WTC11 (cell line): Measurements from ENCODE around the gene MAP6D1. TPM values are rescaled to one million over a fixed set of nuclear protein-coding genes. Genes with fewer than 3 reads are reported as not detected.

Source experiments
- ATAC-seq: fragments of 200-7000 bp; cut with Tn5 transposase; 2 replicates; pipeline ENCODE4 v1.10.0; 2021; ENCODE audit warnings: mild to moderate bottlenecking, moderate library complexity
- CTCF ChIA-PET: fragments of 300-600 bp; sonication (Branson Sonifier 250); formaldehyde crosslinking; loops from one replicate; lab custom pipeline; 2021; ENCODE audit warnings: antibody characterized with exemption; lab: Charles Lee
- POLR2A ChIA-PET: fragments of 350-600 bp; sonication (Branson Sonifier 250); formaldehyde crosslinking; loops from one replicate; lab custom pipeline; 2021; ENCODE audit warnings: antibody characterized with exemption; lab: Charles Lee
- DNase-seq: peaks from one replicate; pipeline ENCODE4 v3.0.0; 2021; ENCODE audit warnings: low spot score
- H3K27ac Mint-ChIP-seq: 2 replicates; pipeline ENCODE4 v1.8.0; 2021; ENCODE audit warnings: mixed read lengths
- H3K27me3 Mint-ChIP-seq: 2 replicates; pipeline ENCODE4 v1.8.0; 2021; ENCODE audit warnings: low read depth, mild to moderate bottlenecking, moderate library complexity, mixed read lengths
- H3K36me3 Mint-ChIP-seq: 2 replicates; pipeline ENCODE4 v1.8.0; 2021; ENCODE audit warnings: mixed read lengths
- H3K4me1 Mint-ChIP-seq: 2 replicates; pipeline ENCODE4 v1.8.0; 2022; ENCODE audit warnings: mixed read lengths
- H3K4me3 Mint-ChIP-seq: 2 replicates; pipeline ENCODE4 v1.8.0; 2021; ENCODE audit warnings: mild to moderate bottlenecking, moderate library complexity, mixed read lengths
- H3K9me3 Mint-ChIP-seq: 2 replicates; pipeline ENCODE4 v1.8.0; 2021; ENCODE audit warnings: mixed read lengths
- CBFB ChIP-seq: sonication (generic); formaldehyde crosslinking; IDR thresholded peaks from 2 replicates; pipeline ENCODE4 v1.8.1; 2022; ENCODE audit warnings: mild to moderate bottlenecking, low read depth, missing genetic modification reagents
- EMX1 ChIP-seq: fragments of 250-450 bp; sonication (Bioruptor Pico); IDR thresholded peaks from 2 replicates; pipeline ENCODE4 v1.8.0; 2021; ENCODE audit warnings: mild to moderate bottlenecking
- HMGA2 ChIP-seq: fragments of 250-450 bp; sonication (Bioruptor Pico); IDR thresholded peaks from 2 replicates; pipeline ENCODE4 v1.4.0; 2021; ENCODE audit warnings: mild to moderate bottlenecking, moderate library complexity
- NFYB ChIP-seq: sonication (generic); formaldehyde crosslinking; conservative IDR thresholded peaks from 2 replicates; pipeline ENCODE4 v1.8.0; 2022; ENCODE audit warnings: low read depth, missing genetic modification reagents
- NR2C2 ChIP-seq: sonication (generic); formaldehyde crosslinking; IDR thresholded peaks from 2 replicates; pipeline ENCODE4 v1.8.0; 2022; ENCODE audit warnings: mild to moderate bottlenecking, missing genetic modification reagents
- NR3C1 ChIP-seq: sonication (generic); formaldehyde crosslinking; conservative IDR thresholded peaks from 2 replicates; pipeline ENCODE4 v1.8.1; 2023; ENCODE audit warnings: low read depth, mild to moderate bottlenecking, missing genetic modification reagents
- OVOL2 ChIP-seq: fragments of 250-450 bp; sonication (Bioruptor Pico); IDR thresholded peaks from 2 replicates; pipeline ENCODE4 v1.9.0; 2021; ENCODE audit warnings: mild to moderate bottlenecking, borderline replicate concordance
- SOX15 ChIP-seq: fragments of 250-450 bp; sonication (Bioruptor Pico); IDR thresholded peaks from 2 replicates; pipeline ENCODE4 v1.9.0; 2021; ENCODE audit warnings: mild to moderate bottlenecking
- ZNF138 ChIP-seq: sonication (generic); formaldehyde crosslinking; conservative IDR thresholded peaks from 2 replicates; pipeline ENCODE4 v1.8.1; 2022; ENCODE audit warnings: mild to moderate bottlenecking, moderate library complexity, missing genetic modification reagents
- total RNA-seq: library from RNA; stranded (reverse); gene quantifications from 3 replicates; pipeline ENCODE4 v1.2.3, GENCODE V29; 2021
- TF ChIP-seq, protein P1 (sequence below): sonication (generic); formaldehyde crosslinking; IDR thresholded peaks from 2 replicates; pipeline ENCODE4 v1.8.1; 2022; ENCODE audit warnings: missing genetic modification reagents, borderline replicate concordance
- TF ChIP-seq, protein P2 (sequence below): sonication (generic); formaldehyde crosslinking; IDR thresholded peaks from 2 replicates; pipeline ENCODE4 v1.8.1; 2023; ENCODE audit warnings: mild to moderate bottlenecking, missing genetic modification reagents, moderate library complexity
- TF ChIP-seq, protein P3 (sequence below): fragments of 250-450 bp; sonication (Bioruptor Pico); IDR thresholded peaks from 2 replicates; pipeline ENCODE4 v2.1.2; 2022; ENCODE audit warnings: mild to moderate bottlenecking, moderate library complexity
- TF ChIP-seq, protein P4 (sequence below): sonication (generic); formaldehyde crosslinking; IDR thresholded peaks from 2 replicates; pipeline ENCODE4 v1.8.0; 2022; ENCODE audit warnings: mild to moderate bottlenecking, missing genetic modification reagents
- TF ChIP-seq, protein P5 (sequence below): sonication (generic); formaldehyde crosslinking; IDR thresholded peaks from 2 replicates; pipeline ENCODE4 v1.8.1; 2022; ENCODE audit warnings: low read depth, missing genetic modification reagents, borderline replicate concordance
- TF ChIP-seq, protein P6 (sequence below): sonication (generic); formaldehyde crosslinking; IDR thresholded peaks from 2 replicates; pipeline ENCODE4 v1.8.0; 2023; ENCODE audit warnings: missing genetic modification reagents, mild to moderate bottlenecking, borderline replicate concordance
- TF ChIP-seq, protein P7 (sequence below): sonication (generic); formaldehyde crosslinking; IDR thresholded peaks from 2 replicates; pipeline ENCODE4 v1.8.1; 2022; ENCODE audit warnings: mild to moderate bottlenecking, missing genetic modification reagents, moderate library complexity, borderline replicate concordance

Gene MAP6D1
- total RNA-seq, 1 experiment from 2014 or later: 6.3 TPM

DNA sequence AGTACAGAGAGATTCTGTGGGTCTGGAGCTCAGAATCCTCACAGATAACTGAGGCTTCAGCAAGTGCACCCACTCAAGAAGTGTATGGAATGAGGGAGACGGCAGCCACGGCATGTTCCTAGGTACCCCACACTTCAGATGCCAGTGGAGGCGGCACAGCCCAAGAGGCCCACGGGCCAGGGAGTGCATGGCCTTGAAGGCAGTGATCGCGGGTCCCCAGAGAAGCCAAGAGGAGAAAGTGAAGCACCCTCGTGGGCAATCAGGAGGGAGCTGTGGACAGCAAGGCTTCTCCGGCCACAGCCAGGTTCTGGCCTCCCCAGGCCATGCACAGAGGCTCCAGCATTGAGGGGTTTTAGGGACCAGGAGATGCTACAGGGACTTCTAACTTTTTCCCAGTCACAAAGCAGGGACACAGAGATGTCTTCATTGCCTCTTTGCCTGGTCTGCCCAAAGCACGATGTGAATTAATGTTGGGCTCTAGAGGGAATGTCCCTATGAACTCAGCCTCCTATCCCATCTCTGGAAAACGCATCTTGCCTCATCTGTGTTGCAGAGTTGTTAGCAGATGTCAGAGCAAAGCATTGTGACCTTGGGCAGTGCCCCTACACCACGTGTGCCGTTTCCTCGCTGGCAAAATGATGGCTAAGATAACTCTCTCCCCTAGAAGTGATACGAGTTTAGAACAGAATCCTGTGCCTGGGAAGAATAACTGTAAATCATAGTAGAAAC, 2.6 kb upstream of the MAP6D1 start:
- Mint-ChIP-seq H3K27me3 (peaks cover 9% of the 10 kb centered on the region), H3K36me3 (peaks cover 5% of the 10 kb centered on the region), H3K27ac (no peak overlapping the region), H3K4me1 (peaks cover 22% of the 10 kb centered on the region), H3K9me3 (no peaks in the 10 kb centered on the region), H3K4me3 (no peak overlapping the region)
- DNase-seq: peak; percentile 5
- ChIA-PET POLR2A (no interaction called here), CTCF (no interaction called here)
- no peak for ATAC-seq
- TF ChIP-seq, protein P1, sequence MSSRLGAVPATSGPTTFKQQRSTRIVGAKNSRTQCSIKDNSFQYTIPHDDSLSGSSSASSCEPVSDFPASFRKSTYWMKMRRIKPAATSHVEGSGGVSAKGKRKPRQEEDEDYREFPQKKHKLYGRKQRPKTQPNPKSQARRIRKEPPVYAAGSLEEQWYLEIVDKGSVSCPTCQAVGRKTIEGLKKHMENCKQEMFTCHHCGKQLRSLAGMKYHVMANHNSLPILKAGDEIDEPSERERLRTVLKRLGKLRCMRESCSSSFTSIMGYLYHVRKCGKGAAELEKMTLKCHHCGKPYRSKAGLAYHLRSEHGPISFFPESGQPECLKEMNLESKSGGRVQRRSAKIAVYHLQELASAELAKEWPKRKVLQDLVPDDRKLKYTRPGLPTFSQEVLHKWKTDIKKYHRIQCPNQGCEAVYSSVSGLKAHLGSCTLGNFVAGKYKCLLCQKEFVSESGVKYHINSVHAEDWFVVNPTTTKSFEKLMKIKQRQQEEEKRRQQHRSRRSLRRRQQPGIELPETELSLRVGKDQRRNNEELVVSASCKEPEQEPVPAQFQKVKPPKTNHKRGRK (CRISPR knock-in tag): no peak
- no peak for TF ChIP-seq CBFB (CRISPR knock-in tag)
- no peak for TF ChIP-seq SOX15
- TF ChIP-seq, protein P2, sequence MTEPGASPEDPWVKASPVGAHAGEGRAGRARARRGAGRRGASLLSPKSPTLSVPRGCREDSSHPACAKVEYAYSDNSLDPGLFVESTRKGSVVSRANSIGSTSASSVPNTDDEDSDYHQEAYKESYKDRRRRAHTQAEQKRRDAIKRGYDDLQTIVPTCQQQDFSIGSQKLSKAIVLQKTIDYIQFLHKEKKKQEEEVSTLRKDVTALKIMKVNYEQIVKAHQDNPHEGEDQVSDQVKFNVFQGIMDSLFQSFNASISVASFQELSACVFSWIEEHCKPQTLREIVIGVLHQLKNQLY (CRISPR knock-in tag): no peak
- TF ChIP-seq ZNF138 (CRISPR knock-in tag): no peak
- no peak for TF ChIP-seq NFYB (CRISPR knock-in tag)
- no peak for TF ChIP-seq EMX1 (CRISPR knock-in tag)
- no peak for TF ChIP-seq HMGA2 (CRISPR knock-in tag)
- no peak for TF ChIP-seq NR2C2 (CRISPR knock-in tag)
- TF ChIP-seq, protein P3, sequence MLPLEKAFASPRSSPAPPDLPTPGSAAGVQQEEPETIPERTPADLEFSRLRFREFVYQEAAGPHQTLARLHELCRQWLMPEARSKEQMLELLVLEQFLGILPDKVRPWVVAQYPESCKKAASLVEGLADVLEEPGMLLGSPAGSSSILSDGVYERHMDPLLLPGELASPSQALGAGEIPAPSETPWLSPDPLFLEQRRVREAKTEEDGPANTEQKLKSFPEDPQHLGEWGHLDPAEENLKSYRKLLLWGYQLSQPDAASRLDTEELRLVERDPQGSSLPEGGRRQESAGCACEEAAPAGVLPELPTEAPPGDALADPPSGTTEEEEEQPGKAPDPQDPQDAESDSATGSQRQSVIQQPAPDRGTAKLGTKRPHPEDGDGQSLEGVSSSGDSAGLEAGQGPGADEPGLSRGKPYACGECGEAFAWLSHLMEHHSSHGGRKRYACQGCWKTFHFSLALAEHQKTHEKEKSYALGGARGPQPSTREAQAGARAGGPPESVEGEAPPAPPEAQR (CRISPR knock-in tag): no peak
- TF ChIP-seq NR3C1: no peak
- TF ChIP-seq, protein P4, sequence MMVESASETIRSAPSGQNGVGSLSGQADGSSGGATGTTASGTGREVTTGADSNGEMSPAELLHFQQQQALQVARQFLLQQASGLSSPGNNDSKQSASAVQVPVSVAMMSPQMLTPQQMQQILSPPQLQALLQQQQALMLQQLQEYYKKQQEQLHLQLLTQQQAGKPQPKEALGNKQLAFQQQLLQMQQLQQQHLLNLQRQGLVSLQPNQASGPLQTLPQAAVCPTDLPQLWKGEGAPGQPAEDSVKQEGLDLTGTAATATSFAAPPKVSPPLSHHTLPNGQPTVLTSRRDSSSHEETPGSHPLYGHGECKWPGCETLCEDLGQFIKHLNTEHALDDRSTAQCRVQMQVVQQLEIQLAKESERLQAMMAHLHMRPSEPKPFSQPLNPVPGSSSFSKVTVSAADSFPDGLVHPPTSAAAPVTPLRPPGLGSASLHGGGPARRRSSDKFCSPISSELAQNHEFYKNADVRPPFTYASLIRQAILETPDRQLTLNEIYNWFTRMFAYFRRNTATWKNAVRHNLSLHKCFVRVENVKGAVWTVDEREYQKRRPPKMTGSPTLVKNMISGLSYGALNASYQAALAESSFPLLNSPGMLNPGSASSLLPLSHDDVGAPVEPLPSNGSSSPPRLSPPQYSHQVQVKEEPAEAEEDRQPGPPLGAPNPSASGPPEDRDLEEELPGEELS: no peak
- TF ChIP-seq, protein P5, sequence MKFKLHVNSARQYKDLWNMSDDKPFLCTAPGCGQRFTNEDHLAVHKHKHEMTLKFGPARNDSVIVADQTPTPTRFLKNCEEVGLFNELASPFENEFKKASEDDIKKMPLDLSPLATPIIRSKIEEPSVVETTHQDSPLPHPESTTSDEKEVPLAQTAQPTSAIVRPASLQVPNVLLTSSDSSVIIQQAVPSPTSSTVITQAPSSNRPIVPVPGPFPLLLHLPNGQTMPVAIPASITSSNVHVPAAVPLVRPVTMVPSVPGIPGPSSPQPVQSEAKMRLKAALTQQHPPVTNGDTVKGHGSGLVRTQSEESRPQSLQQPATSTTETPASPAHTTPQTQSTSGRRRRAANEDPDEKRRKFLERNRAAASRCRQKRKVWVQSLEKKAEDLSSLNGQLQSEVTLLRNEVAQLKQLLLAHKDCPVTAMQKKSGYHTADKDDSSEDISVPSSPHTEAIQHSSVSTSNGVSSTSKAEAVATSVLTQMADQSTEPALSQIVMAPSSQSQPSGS (CRISPR knock-in tag): no peak
- TF ChIP-seq, protein P6, sequence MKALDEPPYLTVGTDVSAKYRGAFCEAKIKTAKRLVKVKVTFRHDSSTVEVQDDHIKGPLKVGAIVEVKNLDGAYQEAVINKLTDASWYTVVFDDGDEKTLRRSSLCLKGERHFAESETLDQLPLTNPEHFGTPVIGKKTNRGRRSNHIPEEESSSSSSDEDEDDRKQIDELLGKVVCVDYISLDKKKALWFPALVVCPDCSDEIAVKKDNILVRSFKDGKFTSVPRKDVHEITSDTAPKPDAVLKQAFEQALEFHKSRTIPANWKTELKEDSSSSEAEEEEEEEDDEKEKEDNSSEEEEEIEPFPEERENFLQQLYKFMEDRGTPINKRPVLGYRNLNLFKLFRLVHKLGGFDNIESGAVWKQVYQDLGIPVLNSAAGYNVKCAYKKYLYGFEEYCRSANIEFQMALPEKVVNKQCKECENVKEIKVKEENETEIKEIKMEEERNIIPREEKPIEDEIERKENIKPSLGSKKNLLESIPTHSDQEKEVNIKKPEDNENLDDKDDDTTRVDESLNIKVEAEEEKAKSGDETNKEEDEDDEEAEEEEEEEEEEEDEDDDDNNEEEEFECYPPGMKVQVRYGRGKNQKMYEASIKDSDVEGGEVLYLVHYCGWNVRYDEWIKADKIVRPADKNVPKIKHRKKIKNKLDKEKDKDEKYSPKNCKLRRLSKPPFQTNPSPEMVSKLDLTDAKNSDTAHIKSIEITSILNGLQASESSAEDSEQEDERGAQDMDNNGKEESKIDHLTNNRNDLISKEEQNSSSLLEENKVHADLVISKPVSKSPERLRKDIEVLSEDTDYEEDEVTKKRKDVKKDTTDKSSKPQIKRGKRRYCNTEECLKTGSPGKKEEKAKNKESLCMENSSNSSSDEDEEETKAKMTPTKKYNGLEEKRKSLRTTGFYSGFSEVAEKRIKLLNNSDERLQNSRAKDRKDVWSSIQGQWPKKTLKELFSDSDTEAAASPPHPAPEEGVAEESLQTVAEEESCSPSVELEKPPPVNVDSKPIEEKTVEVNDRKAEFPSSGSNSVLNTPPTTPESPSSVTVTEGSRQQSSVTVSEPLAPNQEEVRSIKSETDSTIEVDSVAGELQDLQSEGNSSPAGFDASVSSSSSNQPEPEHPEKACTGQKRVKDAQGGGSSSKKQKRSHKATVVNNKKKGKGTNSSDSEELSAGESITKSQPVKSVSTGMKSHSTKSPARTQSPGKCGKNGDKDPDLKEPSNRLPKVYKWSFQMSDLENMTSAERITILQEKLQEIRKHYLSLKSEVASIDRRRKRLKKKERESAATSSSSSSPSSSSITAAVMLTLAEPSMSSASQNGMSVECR (CRISPR knock-in tag): no peak
- no peak for TF ChIP-seq OVOL2 (CRISPR knock-in tag)
- TF ChIP-seq, protein P7, sequence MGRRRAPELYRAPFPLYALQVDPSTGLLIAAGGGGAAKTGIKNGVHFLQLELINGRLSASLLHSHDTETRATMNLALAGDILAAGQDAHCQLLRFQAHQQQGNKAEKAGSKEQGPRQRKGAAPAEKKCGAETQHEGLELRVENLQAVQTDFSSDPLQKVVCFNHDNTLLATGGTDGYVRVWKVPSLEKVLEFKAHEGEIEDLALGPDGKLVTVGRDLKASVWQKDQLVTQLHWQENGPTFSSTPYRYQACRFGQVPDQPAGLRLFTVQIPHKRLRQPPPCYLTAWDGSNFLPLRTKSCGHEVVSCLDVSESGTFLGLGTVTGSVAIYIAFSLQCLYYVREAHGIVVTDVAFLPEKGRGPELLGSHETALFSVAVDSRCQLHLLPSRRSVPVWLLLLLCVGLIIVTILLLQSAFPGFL (CRISPR knock-in tag): no peak
